SW480 (cell line): ENCODE results near the gene RAB37.

Experiments used
- DNase-seq: peaks from one replicate; pipeline ENCODE4 v3.0.0-alpha.2; 2016; ENCODE audit warnings: low spot score

RAB37 gene, protein sequence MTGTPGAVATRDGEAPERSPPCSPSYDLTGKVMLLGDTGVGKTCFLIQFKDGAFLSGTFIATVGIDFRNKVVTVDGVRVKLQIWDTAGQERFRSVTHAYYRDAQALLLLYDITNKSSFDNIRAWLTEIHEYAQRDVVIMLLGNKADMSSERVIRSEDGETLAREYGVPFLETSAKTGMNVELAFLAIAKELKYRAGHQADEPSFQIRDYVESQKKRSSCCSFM

GRCh38 chr17:74736513-74737298, at the start of gene RAB37:
TSS of gene RAB37 (plus strand) at chr17:74737256. CDS start at chr17:74737273, 17 bp downstream.
- DNase-seq = peak; percentile 90

GRCh38 chr17:74687886-74688285, 49.2 kb upstream of the RAB37 start:
- DNase-seq = no peak

DNA sequence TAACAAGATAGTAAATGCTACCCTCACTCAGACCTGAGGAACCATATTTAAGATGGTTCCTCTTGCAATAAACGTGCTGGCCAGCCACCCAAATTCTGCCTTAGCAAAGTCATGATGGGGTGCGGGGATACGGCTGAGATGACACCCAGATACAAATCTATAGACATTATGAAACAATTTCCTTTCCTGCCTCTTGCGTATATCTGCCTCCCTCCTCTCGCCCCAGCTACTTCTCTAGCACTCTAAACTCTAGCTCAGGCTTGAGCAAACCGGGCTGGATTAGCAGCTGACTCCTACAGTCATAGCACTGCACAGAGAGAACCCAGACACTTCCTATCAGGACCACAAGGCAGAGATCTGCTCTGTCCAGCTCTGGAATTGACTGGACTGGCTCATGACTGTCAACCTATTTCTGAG, 46.6 kb upstream of the RAB37 start:
- DNase-seq = no peak

- no peak for DNase-seq
Observed at GRCh38 chr17:74691151-74691550, 45.9 kb upstream of the RAB37 start.

DNA sequence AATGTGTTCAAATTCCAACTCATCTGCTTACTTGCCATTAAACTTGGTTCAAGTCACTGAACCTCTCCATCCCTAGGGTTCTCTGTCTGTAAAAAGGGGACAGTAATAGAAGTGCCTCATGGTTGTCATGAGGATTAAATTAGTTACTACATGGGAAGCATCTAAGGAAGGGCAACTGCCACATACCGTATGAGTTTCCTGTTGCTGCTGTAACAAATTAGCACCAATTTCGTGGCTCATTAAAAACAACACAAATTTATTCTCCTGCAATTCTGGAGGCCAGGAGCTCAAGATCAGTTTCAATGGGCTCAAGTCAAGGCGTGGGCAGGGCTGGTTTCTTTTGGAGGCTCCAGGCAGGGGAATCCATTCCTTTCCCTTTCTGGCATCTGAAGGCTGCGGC, 43.0 kb upstream of the RAB37 start:
- DNase-seq = no peak

DNA sequence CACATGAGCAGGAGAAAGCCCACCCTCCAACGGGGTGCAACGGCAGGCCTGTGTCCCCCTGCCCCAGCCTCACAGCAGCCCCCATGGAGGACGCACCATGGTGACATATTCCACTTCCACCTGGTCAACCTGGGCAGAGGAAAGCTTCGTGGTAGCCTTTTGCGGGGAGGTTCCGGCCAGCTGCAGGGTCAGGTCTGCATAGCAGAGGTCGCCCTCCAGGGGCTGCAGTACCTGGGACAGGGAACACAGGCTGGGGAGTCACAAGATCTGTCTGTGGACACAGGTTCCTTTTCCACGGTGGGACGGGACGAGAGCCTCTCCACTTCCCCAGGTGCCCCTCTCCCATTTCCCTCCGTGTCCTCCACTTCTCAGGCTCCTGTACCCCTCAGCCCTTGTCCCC, 41.4 kb upstream of the RAB37 start:
- DNase-seq = no peak

GRCh38 chr17:74697515-74697914, 39.5 kb upstream of the RAB37 start:
- no peak for DNase-seq

- DNase-seq = no peak
Observed at GRCh38 chr17:74698069-74698468, 39.0 kb upstream of the RAB37 start.

- DNase-seq = no peak
Observed at GRCh38 chr17:74699236-74699635, 37.8 kb upstream of the RAB37 start.

DNA sequence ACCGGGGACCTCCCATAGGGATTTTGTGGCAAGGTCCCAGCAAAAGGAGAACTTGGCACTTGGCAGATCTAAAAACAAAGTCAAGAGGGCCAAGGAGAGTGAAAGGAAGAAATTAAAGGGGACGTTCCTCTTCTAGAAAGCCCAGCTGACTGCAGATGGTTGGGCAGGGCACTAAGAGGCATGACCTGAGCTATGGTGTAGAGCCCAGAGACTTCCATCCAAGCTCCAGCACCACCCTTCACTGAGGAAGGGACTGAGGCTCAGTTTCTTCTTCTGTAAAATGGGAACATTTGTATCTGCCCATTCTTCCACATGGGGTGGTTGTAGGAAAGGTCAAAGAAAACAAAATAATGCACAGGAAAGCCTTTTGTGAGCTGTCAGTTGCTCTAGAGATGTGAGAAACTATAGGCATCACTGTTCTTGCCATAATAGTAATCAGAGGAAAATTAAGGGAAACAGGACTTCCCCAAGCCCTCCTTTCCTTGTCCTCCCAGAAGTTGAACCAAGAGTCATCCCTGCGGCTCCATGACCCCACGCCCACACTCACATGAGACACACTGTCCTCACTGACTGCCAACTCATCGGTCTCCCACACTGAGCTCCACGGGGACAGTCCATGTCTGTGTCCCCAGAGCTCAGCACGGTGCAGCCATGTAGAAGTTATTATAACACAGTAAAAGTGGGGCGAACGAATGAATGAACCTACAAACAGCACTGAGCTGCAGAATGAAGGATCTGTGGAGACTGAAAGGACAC, 34.8 kb upstream of the RAB37 start:
- no peak for DNase-seq

DNA sequence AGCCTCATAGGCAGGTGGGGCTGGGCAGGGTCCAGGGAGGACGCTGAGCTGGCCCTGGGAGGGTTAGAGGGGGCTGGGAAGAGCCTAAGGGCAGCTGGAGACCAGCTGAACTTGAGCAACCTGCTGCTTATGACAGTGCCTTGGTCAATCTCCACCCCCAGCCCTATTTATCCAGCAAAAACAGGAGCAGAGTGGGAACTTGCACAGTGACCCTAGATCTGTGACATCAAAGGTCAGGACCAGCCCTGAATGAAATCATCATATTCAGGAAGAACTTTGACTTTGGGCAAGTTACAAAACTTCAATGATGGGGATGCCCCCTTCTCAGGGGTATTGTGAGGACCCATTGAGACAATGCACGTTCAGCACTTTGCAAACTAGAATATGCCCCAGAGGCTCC, 33.7 kb upstream of the RAB37 start:
- DNase-seq = no peak

DNA sequence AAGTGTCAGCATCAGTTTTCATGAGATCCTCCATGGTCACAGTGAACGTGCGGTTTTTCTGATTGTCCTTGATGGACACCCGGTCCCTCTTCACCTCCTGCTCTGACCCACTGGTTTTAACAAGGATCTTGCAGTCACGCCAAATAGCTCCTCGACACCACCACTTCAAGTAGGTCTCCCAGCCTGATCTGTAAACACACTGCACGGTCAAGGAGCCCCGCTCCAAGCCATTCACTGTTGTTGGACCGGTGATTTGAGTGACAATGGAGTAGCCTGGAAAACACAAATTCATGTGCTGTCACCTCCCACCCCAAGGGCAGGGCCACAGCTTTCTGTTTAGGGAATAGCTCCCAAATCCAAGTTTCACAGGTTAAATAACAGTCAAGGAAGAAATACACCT, 32.5 kb upstream of the RAB37 start:
- DNase-seq = no peak

- DNase-seq = no peak
Observed at GRCh38 chr17:74711058-74711824, 25.8 kb upstream of the RAB37 start.

- no peak for DNase-seq
Observed at GRCh38 chr17:74712301-74712700, 24.8 kb upstream of the RAB37 start.

- no peak for DNase-seq
Observed at GRCh38 chr17:74712756-74713155, 24.3 kb upstream of the RAB37 start, which contains the start of gene CD300LF. TSS of gene CD300LF (minus strand) at chr17:74712923. CDS start at chr17:74712866, 57 bp downstream.

DNA sequence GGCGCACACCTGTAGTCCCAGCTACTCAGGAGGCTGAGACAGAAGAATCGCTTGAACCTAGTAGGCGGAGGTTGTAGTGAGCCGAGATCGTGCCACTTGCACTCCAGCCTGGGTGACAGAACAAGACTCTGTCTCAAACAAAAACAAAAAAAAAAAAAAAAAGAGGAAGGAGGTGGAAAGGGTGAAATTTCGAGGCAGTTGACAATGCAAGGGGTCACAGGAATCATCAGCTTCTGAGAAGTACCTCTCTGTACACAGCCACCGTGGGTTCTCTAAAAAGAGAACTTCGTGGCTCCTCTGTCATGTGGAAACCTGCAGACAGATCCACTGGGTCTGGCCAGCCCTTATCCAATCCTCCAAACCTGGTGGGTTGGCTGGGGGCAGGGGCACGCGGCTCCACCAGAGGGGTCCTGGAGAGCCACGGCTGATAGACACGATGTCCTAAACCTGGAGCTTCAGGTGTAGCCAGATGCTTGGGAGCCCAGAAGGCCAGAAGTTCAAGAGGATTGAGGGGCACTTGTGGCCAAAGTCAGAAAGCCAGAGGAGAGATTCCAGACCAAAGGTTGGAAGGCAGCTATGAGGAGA, 23.8 kb upstream of the RAB37 start:
- DNase-seq = no peak

DNA sequence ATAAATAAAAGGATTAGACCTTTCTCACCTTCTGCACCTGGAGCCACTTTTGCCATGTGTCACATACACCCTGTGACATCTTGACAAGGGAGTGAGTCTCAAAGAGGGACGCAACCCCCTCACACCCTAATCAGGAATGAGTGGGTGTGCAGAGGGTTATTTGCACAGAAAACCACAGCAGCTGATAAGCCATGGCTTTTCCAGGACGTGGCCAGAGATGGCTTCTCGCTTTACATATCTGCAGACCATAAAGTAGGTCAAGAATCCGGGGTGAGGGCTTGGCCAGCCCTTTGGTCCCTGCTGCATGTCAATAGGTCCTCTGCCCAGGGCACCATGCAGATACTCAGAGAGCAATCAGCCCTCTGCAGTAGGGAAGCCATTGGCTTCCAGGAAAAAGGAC, 21.9 kb upstream of the RAB37 start:
- DNase-seq = peak; percentile 71

GRCh38 chr17:74720506-74720905, 16.6 kb upstream of the RAB37 start:
- DNase-seq = no peak

- DNase-seq = no peak
Observed at GRCh38 chr17:74722782-74723181, 14.3 kb upstream of the RAB37 start.

DNA sequence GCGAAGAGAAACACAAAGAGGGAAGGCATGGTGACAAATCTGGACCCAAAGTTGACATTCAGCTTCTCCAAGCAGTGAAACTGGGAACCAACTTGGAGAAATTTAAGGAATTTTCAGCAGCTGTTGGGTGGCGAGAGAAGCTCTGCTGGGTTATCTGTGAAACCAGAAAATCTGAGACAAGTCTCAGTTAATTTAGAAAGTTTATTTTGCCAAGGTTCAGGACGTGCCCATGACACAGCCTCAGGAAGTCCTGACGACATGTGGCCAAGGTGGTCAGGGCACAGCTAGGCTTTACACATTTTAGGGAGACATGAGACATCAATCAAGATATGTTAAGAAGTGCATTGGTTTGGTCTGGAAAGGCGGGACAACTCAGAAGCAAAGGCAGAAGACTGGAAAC, 13.2 kb upstream of the RAB37 start:
- DNase-seq = no peak

GRCh38 chr17:74725111-74725510, 11.9 kb upstream of the RAB37 start:
- DNase-seq = no peak
